Upper lobe of left lung (tissue), 6 donors: ENCODE results near the gene CALY. TPM values are rescaled to one million over a fixed set of nuclear protein-coding genes. Genes with fewer than 3 reads are reported as not detected.

Experiments used
- ATAC-seq, 2 donors: fragments of 200-7000 bp; cut with Tn5 transposase; one replicate each; pipeline ENCODE4 v1.9.1; 2022; ENCODE audit warnings: mild to moderate bottlenecking in 2 of 2, moderate library complexity in 2 of 2; ENCODE audit not compliant: low FRiP score in 2 of 2
- DNase-seq, 2 donors: peaks; one replicate each; pipeline ENCODE4 v3.0.0-alpha.2; 2019 to 2020
- H3K27ac ChIP-seq, 4 donors: fragments of 200-600 bp; sonication (generic); one replicate each; pipeline ENCODE4 v1.5.1; 2016 to 2019
- H3K27me3 ChIP-seq, 4 donors: fragments of 200-600 bp; sonication (generic); one replicate each; pipeline ENCODE4 v1.5.1; 2017 to 2019
- H3K36me3 ChIP-seq, 4 donors: fragments of 200-600 bp; sonication (generic); one replicate each; pipeline ENCODE4 v1.5.1; 2016 to 2019
- H3K4me1 ChIP-seq, 4 donors: fragments of 200-600 bp; sonication (generic); one replicate each; pipeline ENCODE4 v1.5.1; 2018 to 2019
- H3K4me3 ChIP-seq, 4 donors: fragments of 200-600 bp; sonication (generic); one replicate each; pipeline ENCODE4 v1.5.1; 2017 to 2019; ENCODE audit warnings: mild to moderate bottlenecking in 2 of 4, moderate library complexity in 1 of 4
- H3K9me3 ChIP-seq, 4 donors: fragments of 200-600 bp; sonication (generic); one replicate each; pipeline ENCODE4 v1.5.1; 2018 to 2019
- CTCF ChIP-seq, 6 experiments: fragments of 450-650 bp in 4 of 6; fragments of 200-600 bp in 2 of 6; sonication (generic) in 2 of 6; IDR thresholded peaks; one replicate each; pipeline ENCODE4 v1.5.1; 2016 to 2019; ENCODE audit warnings: antibody characterized with exemption in 6 of 6
- EP300 ChIP-seq, 4 donors: sonication (generic); formaldehyde crosslinking; IDR thresholded peaks; one replicate each; pipeline ENCODE4 v1.5.1; 2017; ENCODE audit warnings: antibody characterized with exemption in 4 of 4, control low read depth in 2 of 4
- POLR2A ChIP-seq, 4 donors: fragments of 450-650 bp; IDR thresholded peaks; one replicate each; pipeline ENCODE4 v1.5.1; 2016 to 2017; ENCODE audit warnings: antibody characterized with exemption in 4 of 4, mild to moderate bottlenecking in 2 of 4
- POLR2AphosphoS5 ChIP-seq, 2 donors: sonication (generic); formaldehyde crosslinking; IDR thresholded peaks; one replicate each; pipeline ENCODE4 v1.5.1; 2017; ENCODE audit warnings: antibody characterized with exemption in 2 of 2
- WGBS, 2 donors: methylation state at CpG; one replicate each; pipeline ENCODE4 v1.1.5; 2017 to 2018; 5-methylcytosine and 5-hydroxymethylcytosine counted together
- total RNA-seq, 6 donors: library from RNA; depleted of rRNA in 4 of 6; stranded (reverse); fragments of >200 nt in 4 of 6; gene quantifications; one replicate each; pipeline versions ENCODE4 v1.1.0 to v1.2.1, GENCODE V29; 2016 to 2021
- donor health status: DM: no; HTN: no; CAD: no; lungs with moderate emphysema.
- donor health status: DM: no; HTN: yes; CAD: no; lungs with severe emphysema.

CALY gene
- total RNA-seq, 6 donors from 2014 or later, result 7.4 TPM; not detected in 5

- Histone ChIP-seq H3K27ac (no peak overlapping the region), H3K9me3 (no peaks in the 10 kb centered on the region), H3K4me3 (no peak overlapping the region), H3K36me3 (no peaks in the 10 kb centered on the region), H3K27me3 (peaks cover 0 to 15% (median 2%) of the 10 kb centered on the region in 4 donors), H3K4me1 (no peaks in the 10 kb centered on the region)
- ATAC-seq (no peak), DNase-seq (peak in 1 of 2 donors; percentile 56)
- 68 to 80% methylated on average over 1 to 12 of the region's 12 CpGs for WGBS, 2 donors
- TF ChIP-seq POLR2A (IDR thresholded peaks at IDR 0.05), result no peak
Measured at GRCh38 chr10:133350283-133350949, 13.7 kb upstream of the CALY start.

- Histone ChIP-seq H3K4me3 (no peak overlapping the region), H3K4me1 (no peaks in the 10 kb centered on the region), H3K36me3 (no peaks in the 10 kb centered on the region), H3K27me3 (peaks cover 0 to 15% (median 2%) of the 10 kb centered on the region in 4 donors), H3K9me3 (no peaks in the 10 kb centered on the region), H3K27ac (no peak overlapping the region)
- ATAC-seq (no peak), DNase-seq (peak in 1 of 2 donors; percentile 72)
- no peak for TF ChIP-seq POLR2A (IDR thresholded peaks at IDR 0.05)
- TF ChIP-seq POLR2AphosphoS5 (IDR thresholded peaks at IDR 0.05), result no peak
- no peak for TF ChIP-seq CTCF (IDR thresholded peaks at IDR 0.05)
- no peak for TF ChIP-seq EP300 (IDR thresholded peaks at IDR 0.05)
- 73 to 83% methylated on average over 5 to 8 of the region's 9 CpGs for WGBS, 2 donors
Measured at GRCh38 chr10:133349577-133350011, 12.9 kb upstream of the CALY start.

- Histone ChIP-seq H3K4me1 (no peaks in the 10 kb centered on the region), H3K36me3 (no peaks in the 10 kb centered on the region), H3K4me3 (no peak overlapping the region), H3K9me3 (no peaks in the 10 kb centered on the region), H3K27me3 (peaks cover 0 to 15% (median 2%) of the 10 kb centered on the region in 4 donors), H3K27ac (no peak overlapping the region)
- DNase-seq (no peak), ATAC-seq (no peak)
- TF ChIP-seq EP300 (IDR thresholded peaks at IDR 0.05), result no peak
- no peak for TF ChIP-seq CTCF (IDR thresholded peaks at IDR 0.05)
- no peak for TF ChIP-seq POLR2AphosphoS5 (IDR thresholded peaks at IDR 0.05)
- no peak for TF ChIP-seq POLR2A (IDR thresholded peaks at IDR 0.05)
- WGBS, 2 donors, result 84 to 87% methylated on average over 8 of the region's 8 CpGs
Measured at GRCh38 chr10:133349160-133349568, 12.5 kb upstream of the CALY start.

GRCh38 chr10:133347710-133348517 lies 11.2 kb upstream of the CALY start:
- 41 to 61% methylated on average over 6 to 9 of the region's 16 CpGs for WGBS, 2 donors
- no peak for ATAC-seq
- no peak overlapping the region for H3K27ac ChIP-seq
- H3K36me3 ChIP-seq, result no peaks in the 10 kb centered on the region
- no peaks in the 10 kb centered on the region for H3K4me1 ChIP-seq
- H3K4me3 ChIP-seq, result no peak overlapping the region
- H3K9me3 ChIP-seq, result no peaks in the 10 kb centered on the region
- TF ChIP-seq POLR2A (IDR thresholded peaks at IDR 0.05) (no peak), CTCF (IDR thresholded peaks at IDR 0.05) (no peak), POLR2AphosphoS5 (IDR thresholded peaks at IDR 0.05) (no peak), EP300 (IDR thresholded peaks at IDR 0.05) (no peak)
- DNase-seq, result peak in 1 of 2 donors; percentile 71
- peaks cover 0 to 15% (median 2%) of the 10 kb centered on the region in 4 donors for H3K27me3 ChIP-seq

GRCh38 chr10:133346413-133346812 lies 9.7 kb upstream of the CALY start:
- Histone ChIP-seq H3K27ac (no peak overlapping the region), H3K27me3 (peaks cover 0 to 15% (median 2%) of the 10 kb centered on the region in 4 donors)
- peak in 1 of 2 donors; percentile 67 for DNase-seq

More at GRCh38 chr10:133346413-133346812, 9.7 kb upstream of the CALY start:
- Histone ChIP-seq H3K36me3 (no peaks in the 10 kb centered on the region), H3K4me3 (no peak overlapping the region), H3K9me3 (no peaks in the 10 kb centered on the region), H3K4me1 (no peaks in the 10 kb centered on the region)
- ATAC-seq, result no peak
- 50 to 53% methylated on average over 11 of the region's 11 CpGs for WGBS, 2 donors
- TF ChIP-seq CTCF (IDR thresholded peaks at IDR 0.05) (no peak), POLR2AphosphoS5 (IDR thresholded peaks at IDR 0.05) (no peak), EP300 (IDR thresholded peaks at IDR 0.05) (no peak), POLR2A (IDR thresholded peaks at IDR 0.05) (no peak)
